NCI-H1092 (cell line): ENCODE data around the gene PGA5.

Experiments used
- DNase-seq: peaks from one replicate; lab custom pipeline; 2025; lab: John Stamatoyannopoulos, UW

Gene PGA5

GRCh38 chr11:61294717-61295595 lies 54.0 kb downstream of the PGA5 start, which contains the start of gene VWCE:
Gene VWCE, minus strand, starts transcription at chr11:61295316. Its CDS starts 279 bp downstream, at chr11:61295037.
- peak; percentile 83 for DNase-seq

DNA sequence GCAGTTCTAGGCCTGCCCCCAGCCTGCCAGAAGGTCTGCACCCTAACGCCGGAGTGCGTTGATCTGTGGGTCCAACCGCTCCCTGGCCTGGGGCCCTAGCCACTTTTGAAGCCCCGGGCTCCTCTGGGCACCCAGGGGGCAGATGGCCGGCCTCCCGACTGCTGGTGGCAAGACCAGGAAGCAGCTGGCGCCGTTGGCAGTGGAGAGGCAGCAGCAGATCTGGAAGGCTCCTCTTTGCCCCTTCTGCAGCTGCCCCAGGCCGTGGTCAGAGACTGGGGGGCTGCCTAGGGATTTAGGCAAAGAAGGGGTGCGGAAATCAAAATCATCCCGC lies 54.6 kb downstream of the PGA5 start:
- no peak for DNase-seq

DNA sequence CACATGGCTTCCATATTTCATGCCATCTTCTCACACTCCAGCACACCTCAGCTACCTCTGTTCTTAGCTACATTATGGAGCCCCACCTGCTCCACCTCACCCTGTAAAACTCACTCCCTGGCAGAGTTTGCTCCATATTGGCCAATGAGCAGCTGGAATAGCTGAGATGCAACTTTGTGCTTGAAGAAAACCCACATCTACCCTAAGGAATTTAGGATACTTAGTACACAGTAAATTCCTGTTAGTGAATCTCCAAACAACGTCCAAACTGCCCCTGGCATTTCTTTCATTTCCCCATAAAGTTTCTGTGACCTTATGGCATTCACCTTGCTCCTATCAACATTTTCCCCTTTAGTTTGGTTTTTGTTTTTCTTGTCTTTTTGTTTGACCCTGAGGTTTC lies 56.4 kb downstream of the PGA5 start:
- no peak for DNase-seq

- DNase-seq = no peak
These were observed 56.8 kb downstream of the PGA5 start for GRCh38 chr11:61297746-61298145.

DNA sequence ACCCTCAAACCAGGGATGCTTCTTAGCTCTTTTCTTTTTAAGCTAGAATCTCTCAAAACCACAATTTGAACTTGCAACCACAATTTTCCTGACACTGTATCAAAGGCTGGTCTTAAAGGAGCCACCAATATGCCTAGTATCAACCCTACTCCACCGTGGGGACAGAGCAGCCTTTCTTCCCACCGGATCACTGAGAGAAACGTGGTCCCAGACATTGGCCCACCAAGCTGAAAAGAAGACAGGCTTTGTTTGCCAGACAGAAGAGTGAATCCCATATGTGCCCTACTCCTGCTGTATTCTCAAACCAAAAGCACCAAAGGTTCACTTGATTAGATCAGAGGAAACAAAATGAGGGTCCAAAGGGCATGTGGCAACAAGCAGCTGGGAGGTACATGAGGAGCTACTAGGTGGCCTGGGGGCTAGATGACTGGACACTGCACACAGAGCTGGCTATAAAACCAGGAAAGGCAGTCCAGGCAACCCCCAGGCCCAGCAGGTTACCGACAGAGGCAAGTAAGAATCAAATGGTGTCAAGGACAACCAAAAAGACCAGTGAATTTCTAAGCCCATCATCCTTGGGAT lies 57.8 kb downstream of the PGA5 start:
- no peak for DNase-seq
